Astrocyte of the spinal cord (primary cell): ENCODE results near the gene USP13.
A peak's percentile ranks its signal among the peaks of the same experiment; 100 is the strongest.

Experiments
- DNase-seq: peaks from one replicate; pipeline ENCODE4 v3.0.0; 2011; ENCODE audit warnings: low read depth, low spot score
- H3K4me3 ChIP-seq: 2 replicates; pipeline ENCODE4 v1.5.1; 2011; ENCODE audit warnings: low read depth, mild to moderate bottlenecking, low read length, moderate library complexity
- CTCF ChIP-seq: IDR thresholded peaks from 2 replicates; pipeline ENCODE4 v1.5.1; 2012; ENCODE audit warnings: low read depth, mild to moderate bottlenecking, low read length, inconsistent platforms
- in situ Hi-C: cut with HindIII; loops from 2 replicates; pipeline ENCODE4 v1.10.0; 2017; ENCODE audit warnings: low sequenced_read_pairs

USP13 gene

GRCh38 chr3:179719048-179719734 is 66.4 kb downstream of the USP13 start:
- H3K4me3 ChIP-seq, result no peak overlapping the region
- in situ Hi-C loops, result no loop called here
- peak; percentile 54 for DNase-seq
- TF ChIP-seq CTCF, result no peak

DNA sequence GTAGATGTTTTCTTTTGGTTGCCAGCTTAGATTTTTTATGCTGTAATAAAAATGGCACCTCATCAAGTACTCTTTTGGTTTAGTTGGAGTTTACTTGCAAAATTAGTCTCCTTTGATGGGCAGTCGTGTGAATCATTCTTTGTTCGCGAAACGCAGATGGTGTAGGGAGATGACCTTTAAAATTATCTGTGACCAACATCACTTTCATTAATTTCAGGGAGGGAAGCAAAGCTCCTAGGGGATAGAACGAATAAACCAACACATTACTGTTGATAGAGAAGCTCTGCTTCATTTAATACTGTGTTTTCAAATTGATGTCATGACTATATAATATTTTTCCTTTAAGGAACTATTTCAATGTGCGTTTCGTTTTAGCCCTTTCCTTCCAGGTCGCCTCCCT is 67.4 kb downstream of the USP13 start:
- TF ChIP-seq CTCF, result no peak
- in situ Hi-C loops, result no loop called here
- H3K4me3 ChIP-seq, result no peak overlapping the region
- no peak for DNase-seq

- no peak for TF ChIP-seq CTCF
- in situ Hi-C loops, result no loop called here
- no peak for DNase-seq
- H3K4me3 ChIP-seq, result no peak overlapping the region
These were observed 70.8 kb downstream of the USP13 start for GRCh38 chr3:179723617-179724016.

DNA sequence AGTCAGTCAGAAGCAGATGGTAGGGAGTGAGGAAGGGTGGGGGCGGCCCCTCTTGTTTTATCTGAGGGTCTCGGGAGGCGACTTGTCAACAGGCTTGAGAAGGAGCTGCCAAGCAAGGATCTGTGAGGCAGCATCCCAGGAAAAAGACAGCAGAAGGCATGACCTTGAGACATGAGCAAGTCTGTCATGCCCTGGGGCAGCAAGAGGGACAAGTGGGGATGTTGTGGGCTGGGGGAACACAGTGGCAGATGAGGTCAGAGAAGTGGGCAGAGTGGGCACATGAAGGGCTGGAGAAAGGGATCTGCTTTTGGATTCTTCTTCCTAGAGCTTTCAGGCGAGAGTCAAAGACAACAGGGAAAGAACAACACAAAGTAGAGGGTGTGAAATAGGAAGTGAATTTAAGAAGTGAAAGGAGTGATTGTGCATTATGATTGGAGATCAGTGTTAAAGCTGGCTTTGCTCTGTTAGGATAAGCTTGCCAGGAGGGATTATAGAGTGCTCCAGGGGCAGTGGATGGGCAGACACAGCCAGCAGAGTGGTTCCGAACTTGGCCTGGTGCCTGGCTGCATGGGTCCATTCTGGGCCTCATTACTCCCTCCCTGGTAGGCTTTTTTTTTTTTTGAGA is 73.3 kb downstream of the USP13 start:
- no peak for DNase-seq
- no peak overlapping the region for H3K4me3 ChIP-seq
- no peak for TF ChIP-seq CTCF
- in situ Hi-C loops, result no loop called here

- in situ Hi-C loops, result no loop called here
- DNase-seq, result no peak
- H3K4me3 ChIP-seq, result no peak overlapping the region
- no peak for TF ChIP-seq CTCF
These were observed 76.2 kb downstream of the USP13 start for GRCh38 chr3:179729086-179729485.

DNA sequence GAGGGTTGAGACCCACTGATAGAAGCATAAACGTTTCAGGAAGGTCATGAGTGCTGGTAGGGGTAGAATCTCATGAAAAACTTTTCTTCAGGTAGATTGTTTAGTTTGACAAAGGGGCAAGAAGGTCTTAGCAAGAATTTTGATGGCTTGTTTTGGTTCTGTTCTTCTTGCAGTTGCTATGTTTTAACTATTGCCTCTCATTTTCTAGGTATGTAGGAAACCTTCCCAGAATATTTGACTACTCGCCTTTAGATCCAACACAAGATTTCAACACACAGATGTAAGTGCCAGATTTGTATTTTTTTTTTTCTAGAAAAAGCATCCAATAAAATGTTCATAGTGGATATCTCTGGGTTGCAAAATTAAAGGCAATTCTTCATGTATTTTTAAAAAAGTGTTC is 77.1 kb downstream of the USP13 start:
- no peak overlapping the region for H3K4me3 ChIP-seq
- in situ Hi-C loops, result no loop called here
- DNase-seq, result no peak
- no peak for TF ChIP-seq CTCF
